Epithelial cell of proximal tubule (primary cell): Measurements from ENCODE around the gene UNC13A. TPM values are rescaled to one million over a fixed set of nuclear protein-coding genes. Genes with fewer than 3 reads are reported as not detected.

Experiments used
- DNase-seq: peaks from one replicate; pipeline ENCODE4 v3.0.0-alpha.2; 2011; ENCODE audit warnings: low read depth
- H3K4me3 ChIP-seq: 2 replicates; pipeline ENCODE4 v1.5.1; 2011; ENCODE audit warnings: low read depth, mild to moderate bottlenecking, low read length
- total RNA-seq: library from RNA; depleted of rRNA; stranded (reverse); fragments of >200 nt; gene quantifications from 2 replicates; pipeline ENCODE4 v1.2.3, GENCODE V29; 2015
- TF ChIP-seq, protein P1 (sequence below): conservative IDR thresholded peaks from 2 replicates; pipeline ENCODE4 v1.5.1; 2012; ENCODE audit warnings: low read depth, mild to moderate bottlenecking, low read length

The UNC13A gene
- total RNA-seq, 1 donor from 2014 or later = 0.06 TPM

DNA sequence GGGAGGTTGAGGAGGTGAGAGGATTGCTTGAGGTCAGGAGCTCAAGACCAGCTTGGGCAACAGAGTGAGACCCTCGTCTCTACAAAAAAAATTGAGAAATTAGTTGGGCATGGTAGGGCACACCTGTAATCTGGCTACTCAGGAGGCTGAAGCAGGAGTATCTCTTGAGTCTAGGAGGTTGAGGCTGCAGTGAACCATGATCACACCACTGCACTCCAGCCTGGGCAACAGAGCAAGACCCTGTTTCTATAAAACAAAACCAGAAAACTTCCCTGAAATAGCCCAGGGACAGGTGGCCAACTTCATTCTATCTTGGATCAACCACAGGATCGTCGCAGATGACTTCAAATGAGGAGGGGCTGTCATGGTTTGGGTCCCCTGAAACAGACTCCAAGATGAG, 104.0 kb downstream of the UNC13A start:
- H3K4me3 ChIP-seq = no peak overlapping the region
- DNase-seq = no peak
- TF ChIP-seq, protein P1, sequence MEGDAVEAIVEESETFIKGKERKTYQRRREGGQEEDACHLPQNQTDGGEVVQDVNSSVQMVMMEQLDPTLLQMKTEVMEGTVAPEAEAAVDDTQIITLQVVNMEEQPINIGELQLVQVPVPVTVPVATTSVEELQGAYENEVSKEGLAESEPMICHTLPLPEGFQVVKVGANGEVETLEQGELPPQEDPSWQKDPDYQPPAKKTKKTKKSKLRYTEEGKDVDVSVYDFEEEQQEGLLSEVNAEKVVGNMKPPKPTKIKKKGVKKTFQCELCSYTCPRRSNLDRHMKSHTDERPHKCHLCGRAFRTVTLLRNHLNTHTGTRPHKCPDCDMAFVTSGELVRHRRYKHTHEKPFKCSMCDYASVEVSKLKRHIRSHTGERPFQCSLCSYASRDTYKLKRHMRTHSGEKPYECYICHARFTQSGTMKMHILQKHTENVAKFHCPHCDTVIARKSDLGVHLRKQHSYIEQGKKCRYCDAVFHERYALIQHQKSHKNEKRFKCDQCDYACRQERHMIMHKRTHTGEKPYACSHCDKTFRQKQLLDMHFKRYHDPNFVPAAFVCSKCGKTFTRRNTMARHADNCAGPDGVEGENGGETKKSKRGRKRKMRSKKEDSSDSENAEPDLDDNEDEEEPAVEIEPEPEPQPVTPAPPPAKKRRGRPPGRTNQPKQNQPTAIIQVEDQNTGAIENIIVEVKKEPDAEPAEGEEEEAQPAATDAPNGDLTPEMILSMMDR = no peak

GRCh38 chr19:17582613-17583012, 105.5 kb downstream of the UNC13A start:
- DNase-seq = no peak
- TF ChIP-seq, protein P1 = no peak
- no peak overlapping the region for H3K4me3 ChIP-seq

- TF ChIP-seq, protein P1 = no peak
- DNase-seq = no peak
- H3K4me3 ChIP-seq = no peak overlapping the region
These were observed 106.8 kb downstream of the UNC13A start for GRCh38 chr19:17581211-17581874.

DNA sequence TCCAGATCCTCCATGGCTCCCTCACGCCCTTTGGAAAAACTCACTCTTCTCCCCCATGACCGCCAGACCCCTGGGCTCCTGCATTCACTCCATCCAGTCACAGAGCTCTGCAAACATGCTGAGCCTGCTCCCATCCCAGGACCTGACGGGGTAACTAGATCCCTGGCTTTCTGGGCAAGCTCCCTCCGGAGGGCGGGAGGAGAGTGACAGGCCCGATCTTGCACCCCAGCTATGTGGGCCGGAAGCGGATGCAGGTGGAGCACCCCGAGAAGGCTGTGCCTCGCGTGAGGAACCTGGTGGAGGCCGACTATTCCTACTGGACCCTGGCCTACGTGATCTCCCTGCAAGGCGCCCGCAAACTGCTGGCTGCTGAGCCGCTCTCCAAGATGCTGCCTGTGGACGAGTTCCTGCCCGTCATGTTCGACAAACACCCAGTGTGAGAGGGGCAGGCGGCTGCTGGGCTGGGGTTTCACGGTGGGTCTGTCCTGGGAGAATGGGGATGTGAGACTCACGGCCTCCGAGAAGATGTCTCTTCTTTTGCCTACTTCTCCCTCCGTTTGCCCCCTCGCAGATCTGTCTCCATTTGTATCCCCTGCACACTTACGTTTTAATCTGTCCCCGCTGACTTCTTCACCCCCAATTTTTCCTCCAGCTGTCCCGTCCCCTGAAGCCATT, 107.5 kb downstream of the UNC13A start:
- H3K4me3 ChIP-seq = no peak overlapping the region
- DNase-seq = no peak
- TF ChIP-seq, protein P1 = peak; percentile 14

GRCh38 chr19:17579661-17580244, 108.4 kb downstream of the UNC13A start:
- TF ChIP-seq, protein P1 = no peak
- H3K4me3 ChIP-seq = no peak overlapping the region
- no peak for DNase-seq

DNA sequence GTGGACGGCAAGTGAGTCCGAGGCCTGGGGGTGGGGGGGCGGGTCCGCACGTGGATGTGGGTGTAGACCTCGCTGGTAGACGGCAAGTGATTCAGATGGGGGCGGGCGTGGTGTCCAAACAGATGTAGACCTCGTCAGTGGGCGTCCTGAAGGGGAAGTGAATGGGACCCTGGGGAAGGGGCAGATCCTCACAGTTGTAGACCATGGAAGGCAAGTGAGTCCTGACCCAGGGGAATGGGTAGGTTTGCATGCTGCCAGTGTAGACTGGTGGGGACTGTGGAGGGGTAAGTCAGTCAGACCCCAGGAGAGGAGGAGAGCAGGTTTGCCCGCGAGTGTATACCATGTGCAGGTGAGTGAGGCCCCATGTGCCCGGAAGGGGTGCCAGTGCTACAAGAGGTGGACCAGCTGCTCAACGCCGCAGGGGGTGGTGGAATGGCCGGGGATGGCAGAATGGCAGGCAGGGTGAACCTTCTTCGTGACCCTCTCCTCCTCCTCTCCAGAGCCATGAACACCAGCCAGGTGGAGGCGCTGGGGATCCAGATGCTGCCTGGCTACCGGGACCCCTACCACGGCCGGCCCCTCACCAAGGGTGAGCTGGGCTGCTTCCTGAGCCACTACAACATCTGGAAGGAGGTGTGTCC, 110.6 kb downstream of the UNC13A start:
- DNase-seq = no peak
- no peak overlapping the region for H3K4me3 ChIP-seq
- TF ChIP-seq, protein P1 = no peak
